ENCODE data around the gene LOC101059915.
A peak's percentile ranks its signal among the peaks of the same experiment; 100 is the strongest.
"Not testable (repeated sequence)": the region's sequence is repeated elsewhere in the genome, so short reads cannot be mapped to it uniquely, and the experiment has no call there.

LOC101059915 gene

DNA sequence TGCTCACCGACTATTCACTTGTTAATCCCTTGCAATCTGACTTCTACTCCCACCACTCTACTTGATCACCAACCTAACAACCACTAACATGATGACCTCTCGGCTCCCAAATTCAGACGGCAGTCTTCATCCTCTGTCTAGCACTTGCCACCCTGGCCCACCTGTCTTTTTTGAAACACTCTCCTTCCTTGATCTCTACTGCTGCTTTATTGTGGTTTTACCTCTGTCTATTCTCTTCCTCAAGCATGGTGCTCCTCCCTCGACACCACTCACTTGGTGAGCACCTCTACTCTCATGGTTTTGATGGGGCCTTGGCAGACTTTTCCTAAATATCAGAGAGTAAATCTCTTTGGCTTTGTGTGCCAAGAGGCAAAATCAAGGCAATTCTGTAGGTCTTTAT, 27.3 kb upstream of the LOC101059915 start:
- no peak for DNase-seq (ENCODE audit: low read depth)

DNA sequence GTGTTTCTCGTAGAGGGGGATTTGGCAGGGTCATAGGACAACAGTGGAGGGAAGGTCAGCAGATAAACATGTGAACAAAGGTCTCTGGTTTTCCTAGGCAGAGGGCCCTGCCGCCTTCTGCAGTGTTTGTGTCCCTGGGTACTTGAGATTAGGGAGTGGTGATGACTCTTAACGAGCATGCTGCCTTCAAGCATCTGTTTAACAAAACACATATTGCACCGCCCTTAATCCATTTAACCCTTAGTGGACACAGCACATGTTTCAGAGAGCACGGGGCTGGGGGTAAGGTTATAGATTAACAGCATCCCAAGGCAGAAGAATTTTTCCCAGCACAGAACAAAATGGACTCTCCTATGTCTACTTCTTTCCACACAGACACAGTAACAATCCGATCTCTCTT, 22.9 kb upstream of the LOC101059915 start:
- not testable (repeated sequence) for DNase-seq (ENCODE audit: low read depth)

GRCh38 chrX:71650333-71650969, 16.9 kb upstream of the LOC101059915 start:
- DNase-seq (ENCODE audit: low read depth): no peak

GRCh38 chrX:71652405-71652804, 14.9 kb upstream of the LOC101059915 start:
- peak; percentile 57 for DNase-seq (ENCODE audit: low read depth)

DNA sequence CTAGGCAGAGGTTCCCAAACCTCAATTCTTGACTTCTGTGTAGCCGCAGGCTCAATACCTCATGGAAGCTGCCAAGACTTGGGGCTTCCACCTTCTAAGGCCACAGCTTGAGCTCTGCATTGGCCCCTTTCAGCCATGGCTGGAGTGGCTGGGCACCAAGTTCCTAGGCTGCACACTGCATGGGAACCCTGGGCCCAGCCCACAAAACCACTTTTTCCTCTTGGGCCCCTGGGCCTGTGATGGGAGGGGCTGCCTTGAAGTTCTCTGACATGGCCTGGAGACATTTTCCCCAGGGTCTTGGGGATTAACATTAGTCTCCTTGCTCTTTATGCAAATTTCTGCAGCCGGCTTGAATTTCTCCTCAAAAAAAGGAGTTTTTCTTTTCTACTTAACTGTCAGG, 14.0 kb upstream of the LOC101059915 start:
- no peak for DNase-seq (ENCODE audit: low read depth)

GRCh38 chrX:71657267-71657666, 10.1 kb upstream of the LOC101059915 start:
- DNase-seq (ENCODE audit: low read depth): no peak

- DNase-seq (ENCODE audit: low read depth): no peak
Observed at GRCh38 chrX:71659342-71659741, 8.0 kb upstream of the LOC101059915 start.

DNA sequence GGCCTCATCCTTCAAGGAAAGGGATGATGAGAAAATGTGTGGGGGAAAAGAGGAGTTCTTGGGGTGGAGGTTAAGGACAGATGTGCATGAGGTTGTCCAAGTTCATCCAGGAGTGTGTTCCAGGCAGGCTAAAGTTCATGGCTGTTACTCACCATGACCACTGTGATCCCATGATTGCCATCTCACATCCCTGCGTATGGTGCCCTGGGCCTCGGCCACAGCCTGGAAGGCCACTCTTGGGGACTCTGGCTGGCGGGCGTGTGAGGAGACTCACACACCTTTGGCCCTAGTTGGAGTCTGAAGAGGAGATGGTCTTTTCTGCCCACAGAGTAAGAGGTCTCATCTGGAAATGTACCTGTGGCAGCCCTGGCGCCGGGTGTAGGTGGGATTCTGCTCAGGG, 7.4 kb upstream of the LOC101059915 start:
- no peak for DNase-seq (ENCODE audit: low read depth)

DNA sequence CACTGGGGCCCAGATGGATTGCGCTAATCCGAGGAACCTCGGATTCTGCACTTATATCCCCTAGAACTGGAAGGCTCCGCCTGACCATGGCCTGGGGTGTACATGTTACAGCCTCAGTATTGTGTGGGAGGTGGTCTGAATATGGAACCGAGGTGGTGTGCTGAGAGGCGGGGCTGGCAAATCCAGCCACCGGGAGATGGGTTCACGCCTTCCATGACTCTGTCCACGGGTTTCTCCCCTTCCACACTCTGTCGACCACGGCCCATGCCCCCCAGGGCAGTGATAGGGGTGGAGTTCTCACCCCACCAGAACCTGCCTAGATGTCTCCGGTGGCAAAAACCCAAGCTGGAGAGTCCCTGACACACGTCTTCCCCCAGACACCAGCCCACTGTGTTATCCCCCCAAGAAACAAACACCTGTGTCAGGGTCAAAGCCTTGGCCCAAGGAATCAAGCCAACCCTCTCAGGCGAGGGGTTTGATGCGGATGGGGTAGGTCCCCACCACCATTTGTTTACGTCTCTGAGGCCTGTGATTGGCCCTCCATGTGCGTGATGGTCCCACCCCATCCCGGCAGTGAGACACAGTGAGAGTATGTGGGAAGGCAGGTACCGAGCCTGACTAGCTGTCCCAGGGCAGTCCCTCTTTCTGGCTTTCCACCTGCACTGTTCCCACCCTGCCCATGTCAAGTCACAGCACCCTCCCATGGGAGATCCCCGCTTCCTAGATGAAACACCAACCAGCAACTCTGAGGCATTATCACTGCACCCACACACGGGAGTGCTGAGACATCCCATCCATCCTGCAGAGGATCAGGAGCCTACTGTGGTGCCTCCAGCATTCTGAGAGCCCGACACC, 6.6 kb upstream of the LOC101059915 start:
- no peak for DNase-seq (ENCODE audit: low read depth)

DNA sequence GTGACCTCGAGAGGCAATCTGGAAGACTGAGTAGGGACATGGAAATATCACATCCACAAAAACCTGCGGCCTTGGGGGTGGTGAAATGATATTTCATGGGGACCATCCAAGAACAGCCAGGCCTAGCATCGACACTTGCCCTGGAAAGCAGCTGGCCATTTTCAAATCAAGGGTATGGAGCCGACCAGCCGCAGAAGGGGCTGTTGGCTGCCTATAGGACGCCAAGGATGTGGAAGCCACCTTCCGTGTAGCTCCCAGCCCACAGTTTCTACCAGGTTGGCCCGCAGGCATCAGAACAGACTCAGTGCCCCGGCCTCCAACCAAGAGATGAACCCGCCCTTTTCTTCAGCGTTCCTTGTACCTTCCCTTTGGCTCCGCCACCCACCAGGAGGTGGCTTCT, 5.4 kb upstream of the LOC101059915 start:
- no peak for DNase-seq (ENCODE audit: low read depth)

GRCh38 chrX:71662654-71663053, 4.7 kb upstream of the LOC101059915 start:
- not testable (repeated sequence) for DNase-seq (ENCODE audit: low read depth)

DNA sequence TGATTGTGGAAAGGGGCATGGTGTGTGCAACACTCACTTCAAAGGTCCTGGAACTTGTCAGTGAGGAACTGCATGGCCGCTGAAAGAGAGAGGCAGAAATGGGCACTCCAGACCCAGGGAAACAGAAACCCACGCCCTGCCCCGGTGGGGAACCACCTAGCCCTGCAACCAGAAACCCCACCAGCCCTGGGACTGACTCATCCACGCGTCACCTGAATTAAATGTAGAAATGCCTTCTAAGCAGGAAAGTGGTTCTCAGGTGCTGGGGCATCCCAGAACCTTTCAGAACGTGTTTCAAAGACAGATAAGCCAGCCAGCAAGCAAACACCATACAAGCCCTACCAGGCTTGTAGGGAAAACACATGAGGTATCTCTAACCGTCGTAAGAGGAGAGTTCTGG, 4.1 kb upstream of the LOC101059915 start:
- not testable (repeated sequence) for DNase-seq (ENCODE audit: low read depth)

- DNase-seq (ENCODE audit: low read depth): peak; percentile 16
Observed at GRCh38 chrX:71664202-71664601, 3.1 kb upstream of the LOC101059915 start.

DNA sequence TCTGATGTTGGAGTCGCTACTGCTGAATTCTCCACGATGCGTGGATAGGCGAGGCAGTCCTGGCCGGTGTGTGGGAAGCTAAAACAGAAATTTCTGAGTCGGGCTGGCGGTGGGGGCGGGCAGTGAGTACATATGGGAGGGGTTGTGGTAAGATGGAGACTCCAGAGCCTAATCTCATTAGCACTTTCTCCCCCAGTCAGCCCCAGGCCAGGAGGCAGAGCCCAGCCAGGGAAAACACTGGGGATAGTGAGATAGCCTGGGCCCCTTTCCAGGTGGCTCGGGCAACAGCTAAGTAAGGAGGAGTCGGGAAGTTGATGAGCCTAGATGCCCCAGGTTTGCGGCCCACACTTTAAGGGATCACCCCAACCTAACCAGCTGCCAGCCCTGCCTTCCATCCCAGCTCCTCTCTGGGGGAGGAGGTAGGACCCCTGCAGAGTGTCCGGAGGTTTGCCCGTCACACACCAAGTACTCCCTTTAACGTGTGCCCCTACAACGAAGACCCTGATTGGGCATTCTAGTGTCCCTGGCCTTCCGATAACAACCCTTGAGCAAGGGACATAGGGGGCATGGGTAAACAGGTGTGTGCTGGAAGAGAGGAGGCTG, 2.4 kb upstream of the LOC101059915 start:
- no peak for DNase-seq (ENCODE audit: low read depth)

GRCh38 chrX:71665747-71666146, 1.6 kb upstream of the LOC101059915 start:
- no peak for DNase-seq (ENCODE audit: low read depth)

GRCh38 chrX:71666240-71667223, 814 bp upstream of the LOC101059915 start:
- DNase-seq (ENCODE audit: low read depth): no peak

GRCh38 chrX:71668248-71668595, 876 bp downstream of the LOC101059915 start:
- no peak for DNase-seq (ENCODE audit: low read depth)

GRCh38 chrX:71669492-71669891, 2.1 kb downstream of the LOC101059915 start:
- DNase-seq (ENCODE audit: low read depth): no peak

- peak; percentile 8 for DNase-seq (ENCODE audit: low read depth)
Observed at GRCh38 chrX:71669947-71670346, 2.6 kb downstream of the LOC101059915 start.

DNA sequence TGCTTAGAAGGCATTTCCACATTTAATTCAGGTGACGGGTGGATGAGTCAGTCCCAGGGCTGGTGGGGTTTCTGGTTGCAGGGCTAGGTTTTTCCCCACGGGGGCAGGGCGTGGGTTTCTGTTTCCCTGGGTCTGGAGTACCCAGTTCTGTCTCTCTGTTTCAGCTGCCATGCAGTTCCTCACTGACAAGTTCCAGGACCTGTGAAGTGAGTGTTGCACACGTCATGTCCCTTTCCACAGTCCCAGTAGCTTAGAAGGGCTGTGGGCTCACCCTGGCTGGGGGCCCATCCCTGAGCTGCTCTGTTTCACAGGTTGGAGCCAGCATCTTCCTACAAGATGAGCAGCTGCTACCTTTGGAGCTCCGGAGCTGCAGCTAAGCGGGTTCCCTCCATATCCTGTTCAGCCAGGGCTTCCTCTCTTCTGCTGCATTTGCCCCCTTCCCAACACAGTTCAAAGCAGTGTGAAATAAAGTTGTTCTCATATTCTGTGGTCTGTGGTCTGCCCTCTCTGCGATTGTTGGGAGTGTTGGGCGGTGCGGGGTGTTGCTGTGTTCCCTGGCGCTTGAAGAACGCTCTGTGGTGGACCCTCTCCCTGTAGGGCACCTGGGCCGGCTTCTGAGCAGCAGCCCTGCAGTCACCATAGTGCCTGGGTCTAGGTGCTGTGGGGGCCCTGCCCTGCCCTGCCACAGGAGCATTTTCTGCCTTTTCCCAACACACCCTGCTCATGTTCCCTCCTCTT, 3.9 kb downstream of the LOC101059915 start:
- DNase-seq (ENCODE audit: low read depth): no peak

DNA sequence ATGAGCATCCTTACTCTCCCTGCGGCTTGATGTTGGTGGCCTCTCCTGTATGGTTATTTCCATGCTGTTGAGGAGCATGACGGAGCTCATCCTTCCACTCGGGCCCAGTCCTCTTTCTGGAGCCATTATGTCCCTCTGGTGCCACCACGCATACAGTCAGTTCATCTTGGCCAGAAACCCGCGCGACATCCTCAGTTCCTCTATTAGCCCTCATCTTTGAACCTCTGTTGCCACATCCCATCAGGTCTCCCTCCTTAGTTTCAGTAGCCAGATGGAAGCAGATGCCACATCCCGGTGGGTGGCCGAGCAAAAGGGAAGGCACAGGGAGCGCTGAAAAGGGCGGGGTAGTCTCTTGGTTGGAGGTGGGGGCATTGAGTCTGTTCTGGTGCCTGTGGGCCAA, 4.6 kb downstream of the LOC101059915 start:
- DNase-seq (ENCODE audit: low read depth): no peak
